HUES48 (cell line): Measurements from ENCODE around the gene WIPF2.
"Not testable (repeated sequence)": the region's sequence is repeated elsewhere in the genome, so short reads cannot be mapped to it uniquely, and the experiment has no call there.

Experiments
- H3K27ac ChIP-seq: one replicate; pipeline ENCODE4 v1.7.0; 2013; ENCODE audit warnings: low read depth, low read length, inconsistent platforms
- H3K27me3 ChIP-seq: 2 replicates; pipeline ENCODE4 v1.6.1; 2013; ENCODE audit warnings: mild to moderate bottlenecking, low read length; ENCODE audit not compliant: control insufficient read depth, insufficient read depth
- H3K36me3 ChIP-seq: 2 replicates; pipeline ENCODE4 v1.6.1; 2013; ENCODE audit warnings: low read length; ENCODE audit not compliant: control insufficient read depth, insufficient read depth
- H3K4me1 ChIP-seq: 2 replicates; pipeline ENCODE4 v1.6.1; 2013; ENCODE audit warnings: mild to moderate bottlenecking, low read length; ENCODE audit not compliant: control insufficient read depth, insufficient read depth
- H3K4me3 ChIP-seq: 2 replicates; pipeline ENCODE4 v1.5.1; 2013; ENCODE audit warnings: mild to moderate bottlenecking, low read depth, low read length
- H3K9ac ChIP-seq: 2 replicates; pipeline ENCODE4 v1.6.1; 2013; ENCODE audit warnings: mild to moderate bottlenecking, low read depth, low read length, moderate library complexity
- H3K9me3 ChIP-seq: 2 replicates; pipeline ENCODE4 v1.6.1; 2013; ENCODE audit warnings: low read length; ENCODE audit not compliant: control insufficient read depth, insufficient read depth

Gene WIPF2

DNA sequence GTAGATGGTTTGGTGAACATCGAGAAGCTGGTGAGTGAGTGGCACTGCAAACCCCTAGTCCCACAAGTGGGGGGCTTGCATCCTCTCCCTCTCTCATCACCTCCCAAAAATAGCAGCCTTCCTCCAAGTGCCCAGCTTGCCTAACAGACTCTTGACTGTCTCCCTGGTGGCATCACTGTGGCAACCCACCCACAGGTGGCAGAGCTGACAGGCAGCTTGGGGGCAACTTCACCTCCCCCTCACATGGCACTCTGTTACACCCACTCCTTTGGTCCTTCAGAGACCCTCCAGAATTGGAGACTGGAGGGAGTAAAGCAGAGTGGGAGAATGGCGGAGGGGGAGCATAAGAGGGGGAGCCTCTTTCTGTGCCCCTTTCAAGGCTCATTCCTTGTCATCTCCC lies 26.1 kb upstream of the WIPF2 start:
- peaks cover 16% of the 10 kb centered on the region for H3K36me3 ChIP-seq
- H3K9ac ChIP-seq = no peak overlapping the region
- H3K4me1 ChIP-seq = peaks cover 16% of the 10 kb centered on the region
- H3K4me3 ChIP-seq = no peak overlapping the region
- no peak overlapping the region for H3K27ac ChIP-seq
- H3K27me3 ChIP-seq = peaks cover 4% of the 10 kb centered on the region; the same call in 1 of the 2 replicates
- H3K9me3 ChIP-seq = no peaks in the 10 kb centered on the region

DNA sequence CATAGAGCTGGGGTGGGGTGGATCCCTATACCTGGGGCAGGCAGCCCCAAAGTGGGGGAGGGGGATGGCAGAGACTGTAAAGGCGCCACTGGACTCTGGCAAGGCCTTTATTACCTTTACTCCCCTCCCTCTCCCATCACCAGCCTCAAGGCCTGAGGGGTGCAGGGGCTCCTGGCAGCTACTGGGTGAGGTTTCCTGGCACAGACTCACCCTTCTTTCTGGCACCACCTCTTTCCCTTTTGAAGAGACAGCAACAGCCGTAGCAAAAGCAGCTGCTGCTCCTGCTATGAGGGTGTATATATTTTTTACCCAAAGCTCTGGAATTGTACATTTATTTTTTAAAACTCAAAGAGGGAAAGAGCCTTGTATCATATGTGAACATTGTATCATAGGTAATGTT lies 24.3 kb upstream of the WIPF2 start:
- peaks cover 4% of the 10 kb centered on the region; the same call in 1 of the 2 replicates for H3K27me3 ChIP-seq
- H3K4me3 ChIP-seq = no peak overlapping the region
- H3K27ac ChIP-seq = no peak overlapping the region
- peaks cover 11% of the 10 kb centered on the region for H3K36me3 ChIP-seq
- no peak overlapping the region for H3K9ac ChIP-seq
- no peaks in the 10 kb centered on the region for H3K9me3 ChIP-seq
- H3K4me1 ChIP-seq = peaks cover 16% of the 10 kb centered on the region

DNA sequence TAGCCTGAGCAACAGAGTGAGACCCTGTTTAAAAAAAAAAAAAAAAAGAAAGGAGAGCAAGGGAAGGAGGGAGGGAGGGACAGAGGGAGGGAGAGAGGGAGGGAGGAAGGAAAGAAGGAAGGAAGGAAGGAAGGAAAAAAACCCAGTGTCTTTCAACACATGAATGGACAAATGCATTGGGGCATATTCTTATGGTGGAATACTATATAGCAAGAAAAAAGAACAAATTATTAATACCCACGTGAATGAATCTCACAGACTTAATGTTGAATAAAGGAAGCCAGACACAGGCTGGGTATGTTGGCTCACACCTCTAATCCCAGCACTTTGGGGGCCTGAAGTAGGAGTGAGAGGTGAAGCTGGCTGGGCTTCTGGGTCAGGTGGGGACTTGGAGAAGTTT lies 21.6 kb upstream of the WIPF2 start:
- H3K4me1 ChIP-seq = no peaks in the 10 kb centered on the region
- H3K36me3 ChIP-seq = peaks cover 11% of the 10 kb centered on the region
- H3K4me3 ChIP-seq = no peak overlapping the region
- no peaks in the 10 kb centered on the region for H3K27me3 ChIP-seq
- no peaks in the 10 kb centered on the region for H3K9me3 ChIP-seq
- H3K9ac ChIP-seq = no peak overlapping the region
- H3K27ac ChIP-seq = no peak overlapping the region

DNA sequence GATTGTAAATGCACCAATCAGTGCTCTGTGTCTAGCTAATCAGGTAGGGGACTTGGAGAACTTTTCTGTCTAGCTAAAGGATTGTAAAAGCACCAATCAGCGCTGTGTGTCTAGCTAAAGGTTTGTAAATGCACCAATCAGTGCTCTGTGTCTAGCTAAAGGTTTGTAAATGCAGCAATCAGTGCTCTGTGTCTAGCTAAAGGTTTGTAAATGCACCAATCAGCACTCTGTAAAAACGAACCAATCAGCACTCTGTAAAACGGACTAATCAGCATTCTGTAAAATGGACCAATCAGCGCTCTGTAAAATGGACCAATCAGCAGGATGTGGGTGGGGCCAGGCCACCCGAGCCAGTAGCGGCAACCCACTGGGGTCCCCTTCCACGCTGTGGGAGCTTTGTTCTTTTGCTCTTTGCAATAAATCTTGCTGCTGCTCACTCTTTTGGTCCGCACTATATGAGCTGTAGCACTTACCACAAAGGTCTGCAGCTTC lies 21.1 kb upstream of the WIPF2 start:
- H3K4me3 ChIP-seq, H3K9ac ChIP-seq, H3K27me3 ChIP-seq, H3K9me3 ChIP-seq, H3K36me3 ChIP-seq, H3K27ac ChIP-seq, H3K4me1 ChIP-seq: not testable (repeated sequence)

DNA sequence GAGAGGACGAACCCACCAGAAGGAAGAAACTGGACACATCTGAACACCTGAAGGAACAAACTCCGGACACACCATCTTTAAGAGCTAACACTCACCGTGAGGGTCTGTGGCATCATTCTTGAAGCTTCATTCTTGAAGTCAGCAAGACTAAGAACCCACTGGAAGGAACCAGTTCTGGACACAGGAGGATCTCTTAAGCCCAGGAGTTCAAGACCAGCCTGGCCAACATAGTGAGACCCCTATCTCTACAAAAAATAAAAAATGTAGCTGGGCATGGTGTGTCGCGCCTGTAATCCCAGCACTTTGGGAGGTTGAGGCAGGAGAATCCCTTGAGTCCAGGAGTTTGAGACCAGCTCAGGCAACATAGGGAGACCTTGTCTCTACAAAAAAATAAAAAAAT lies 20.5 kb upstream of the WIPF2 start:
- Histone ChIP-seq H3K4me3 (no peak overlapping the region), H3K27ac (no peak overlapping the region), H3K27me3 (no peaks in the 10 kb centered on the region), H3K36me3 (peaks cover 5% of the 10 kb centered on the region; the same call in 1 of the 2 replicates), H3K4me1 (no peaks in the 10 kb centered on the region), H3K9ac (no peak overlapping the region), H3K9me3 (no peaks in the 10 kb centered on the region)

DNA sequence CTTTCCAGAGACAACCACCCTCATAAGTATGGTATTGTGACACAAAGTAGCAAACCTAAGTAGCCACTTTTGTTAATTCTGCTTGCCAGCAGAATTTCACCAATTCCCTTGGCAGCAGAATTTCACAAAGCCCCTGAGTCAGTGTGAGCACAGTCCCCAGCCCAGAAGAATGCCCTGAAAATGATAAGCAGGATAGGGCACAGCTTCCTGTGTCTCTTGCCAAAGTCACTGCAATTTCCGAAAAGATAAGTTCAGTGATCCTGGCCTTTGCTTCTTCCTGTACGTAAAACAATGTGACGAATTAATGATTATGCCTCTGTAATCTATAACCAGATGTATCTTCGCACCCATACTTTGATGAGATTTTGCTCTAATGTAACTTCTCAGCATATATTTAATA lies 16.0 kb upstream of the WIPF2 start:
- Histone ChIP-seq H3K9me3 (no peaks in the 10 kb centered on the region), H3K27me3 (no peaks in the 10 kb centered on the region), H3K36me3 (no peaks in the 10 kb centered on the region), H3K9ac (no peak overlapping the region), H3K4me1 (no peaks in the 10 kb centered on the region), H3K27ac (no peak overlapping the region), H3K4me3 (no peak overlapping the region)

DNA sequence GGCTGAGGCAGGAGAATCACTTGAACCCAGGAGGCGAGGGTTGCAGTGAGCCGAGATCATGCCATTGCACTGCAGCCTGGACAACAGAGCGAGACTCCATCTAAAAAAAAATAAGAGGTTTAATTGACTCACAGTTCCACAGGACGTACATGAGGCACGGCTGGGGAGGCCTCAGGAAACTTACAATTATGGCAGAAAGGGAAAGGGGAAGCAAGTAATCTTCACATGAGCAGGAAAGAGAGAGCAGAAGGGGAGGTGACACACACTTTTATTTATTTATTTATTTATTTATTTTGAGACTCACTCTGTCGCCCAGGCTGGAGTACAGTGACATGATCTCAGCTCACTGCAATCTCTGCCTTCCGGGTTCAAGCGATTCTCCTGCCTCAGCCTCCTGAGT lies 12.9 kb upstream of the WIPF2 start:
- H3K9me3 ChIP-seq, H3K4me1 ChIP-seq, H3K27ac ChIP-seq, H3K27me3 ChIP-seq, H3K9ac ChIP-seq, H3K4me3 ChIP-seq, H3K36me3 ChIP-seq: not testable (repeated sequence)

DNA sequence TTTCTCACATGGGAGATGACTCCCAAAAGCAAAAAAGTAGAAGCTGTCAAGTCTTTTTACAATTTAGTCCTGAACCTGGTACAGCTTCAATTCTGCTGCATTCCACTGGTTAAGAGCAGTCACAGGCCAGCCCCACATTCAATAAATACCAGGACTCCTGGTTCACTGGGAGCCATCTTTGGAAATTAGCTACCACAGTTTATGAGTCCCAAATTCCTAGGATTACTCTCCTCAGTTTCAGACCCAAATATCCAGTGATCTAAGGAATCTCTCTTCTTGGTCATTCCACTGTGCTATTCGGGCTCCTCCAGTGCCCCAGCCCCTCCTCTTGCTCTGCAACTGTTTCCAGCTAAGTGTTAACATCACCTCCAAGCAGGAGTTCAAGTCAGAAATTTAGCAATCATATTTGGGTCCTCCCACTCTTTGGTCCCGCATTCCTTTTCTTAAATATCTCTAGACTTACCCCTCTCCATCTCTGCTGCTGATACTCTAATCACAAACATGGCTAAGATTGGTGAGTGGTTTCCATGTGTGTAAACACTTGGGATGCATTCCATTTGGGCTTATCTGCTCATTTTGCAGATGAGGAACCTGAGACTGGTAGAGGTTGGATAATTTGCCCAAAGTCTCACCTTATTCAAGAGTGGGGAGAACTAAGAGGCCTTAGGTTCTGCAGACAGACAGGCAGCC lies 9.6 kb upstream of the WIPF2 start:
- Histone ChIP-seq H3K4me3 (no peak overlapping the region), H3K9me3 (no peaks in the 10 kb centered on the region), H3K36me3 (no peaks in the 10 kb centered on the region), H3K4me1 (no peaks in the 10 kb centered on the region), H3K27ac (no peak overlapping the region), H3K27me3 (no peaks in the 10 kb centered on the region), H3K9ac (no peak overlapping the region)

DNA sequence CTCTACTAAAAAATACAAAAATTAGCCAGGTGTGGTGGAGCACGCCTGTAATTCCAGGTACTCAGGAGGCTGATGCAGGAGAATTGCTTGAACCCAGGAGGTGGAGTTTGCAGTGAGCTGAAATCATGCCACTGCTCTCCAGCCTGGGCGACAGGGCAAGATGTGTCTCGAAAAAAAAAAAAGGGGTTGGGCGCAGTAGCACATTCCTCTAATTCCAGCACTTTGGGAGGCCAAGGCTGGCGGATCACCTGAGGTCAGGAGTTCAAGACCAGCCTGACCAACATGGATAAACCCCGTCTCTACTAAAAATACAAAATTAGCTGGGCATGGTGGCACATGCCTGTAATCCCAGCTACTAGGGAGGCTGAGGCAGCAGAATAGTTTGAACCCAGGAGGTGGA lies 5.2 kb upstream of the WIPF2 start:
- not testable (repeated sequence) for H3K36me3 ChIP-seq, H3K9me3 ChIP-seq, H3K27ac ChIP-seq, H3K27me3 ChIP-seq, H3K4me3 ChIP-seq, H3K4me1 ChIP-seq, H3K9ac ChIP-seq

DNA sequence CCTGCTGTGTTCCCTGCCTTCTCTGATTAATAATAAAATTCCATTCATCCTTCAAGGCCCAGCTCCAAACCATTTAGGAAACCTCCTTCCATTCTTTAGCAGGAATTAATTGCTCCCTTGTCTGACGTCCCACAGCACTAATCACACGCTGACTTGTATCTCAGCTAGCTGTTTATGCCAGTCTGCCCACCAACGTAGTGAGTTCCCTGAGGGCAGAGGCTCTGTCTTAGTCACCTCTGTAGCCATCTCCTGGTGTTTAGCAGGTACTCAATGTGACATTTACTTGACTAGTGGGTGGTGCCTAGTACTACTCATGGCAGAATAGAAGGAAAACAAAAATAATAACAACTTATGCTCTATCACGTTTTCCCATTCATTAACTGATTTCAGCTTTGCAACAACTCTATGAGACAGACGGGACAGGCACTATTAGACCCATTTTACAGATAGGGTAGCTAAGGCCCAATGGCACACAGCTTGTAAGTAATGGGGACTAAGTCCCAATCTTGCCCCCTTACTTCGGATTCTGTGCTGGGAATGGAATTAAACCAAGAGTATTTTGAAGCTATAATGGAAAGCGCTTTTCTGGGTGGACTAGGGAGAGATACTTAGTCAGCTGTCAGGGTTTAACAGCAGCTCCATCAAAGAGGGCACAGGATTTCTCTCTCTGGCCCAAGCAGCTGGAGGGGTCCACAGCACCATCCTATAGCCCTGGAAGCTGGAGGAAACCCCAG lies 931 bp upstream of the WIPF2 start:
- Histone ChIP-seq H3K27me3 (no peaks in the 10 kb centered on the region), H3K27ac (no peak overlapping the region), H3K36me3 (no peaks in the 10 kb centered on the region), H3K4me1 (peaks cover 4% of the 10 kb centered on the region; the same call in 1 of the 2 replicates), H3K4me3 (peak overlapping the region; percentile 76), H3K9me3 (no peaks in the 10 kb centered on the region), H3K9ac (no peak overlapping the region)

DNA sequence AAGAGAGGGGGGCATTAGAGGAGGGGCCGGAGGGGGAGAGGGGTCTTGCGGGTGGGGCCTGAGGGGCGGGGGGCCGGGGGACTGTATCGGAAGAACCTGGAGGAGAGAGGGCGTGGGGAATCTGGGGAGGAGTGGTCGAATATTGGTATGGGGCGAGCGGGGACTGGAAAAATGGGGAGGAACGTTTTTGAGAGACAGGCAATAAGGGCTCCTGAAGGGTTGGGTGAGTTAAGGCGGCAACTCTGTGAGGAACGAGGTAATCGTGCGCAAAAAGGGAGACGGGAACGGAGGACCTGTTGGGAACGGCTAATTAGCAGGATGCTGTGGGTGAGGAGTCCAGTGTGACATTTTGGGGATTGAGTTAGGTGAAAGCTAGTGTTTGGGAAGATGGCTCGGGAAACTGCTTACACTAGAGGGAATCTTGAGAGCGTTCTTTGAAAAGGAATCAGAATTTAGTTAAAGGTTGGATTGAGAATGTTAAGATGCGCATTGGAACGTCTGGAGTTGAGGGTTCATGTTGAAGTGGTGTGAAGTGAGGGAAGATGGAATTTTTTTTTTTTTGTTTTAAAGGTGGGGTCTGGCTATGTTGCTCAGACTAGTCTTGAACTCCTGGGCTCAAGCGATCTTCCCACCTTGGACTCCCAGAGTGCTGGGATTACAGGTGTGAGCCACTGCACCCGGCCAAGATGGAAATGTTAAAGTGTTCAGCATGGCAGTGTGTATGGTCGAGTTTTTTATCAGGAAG lies 662 bp downstream of the WIPF2 start:
- peak overlapping the region; percentile 96 for H3K27ac ChIP-seq
- H3K9ac ChIP-seq = peak overlapping the region; percentile 54
- H3K4me1 ChIP-seq = peaks cover 4% of the 10 kb centered on the region; the same call in 1 of the 2 replicates
- H3K36me3 ChIP-seq = no peaks in the 10 kb centered on the region
- no peaks in the 10 kb centered on the region for H3K27me3 ChIP-seq
- H3K4me3 ChIP-seq = peak overlapping the region; percentile 95
- H3K9me3 ChIP-seq = no peaks in the 10 kb centered on the region
